HEK293 (cell line): ENCODE data around the gene CLDN14.

Experiments
- ZNF248 ChIP-seq: fragments of 450-650 bp; formaldehyde crosslinking; IDR thresholded peaks from 2 replicates; pipeline ENCODE4 v1.5.1; 2017; ENCODE audit warnings: missing biosample characterization, missing genetic modification characterization
- TF ChIP-seq, protein P1 (sequence below): fragments of 450-650 bp; formaldehyde crosslinking; IDR thresholded peaks from 2 replicates; pipeline ENCODE4 v1.5.1; 2016; ENCODE audit warnings: missing biosample characterization, missing genetic modification characterization

DNA sequence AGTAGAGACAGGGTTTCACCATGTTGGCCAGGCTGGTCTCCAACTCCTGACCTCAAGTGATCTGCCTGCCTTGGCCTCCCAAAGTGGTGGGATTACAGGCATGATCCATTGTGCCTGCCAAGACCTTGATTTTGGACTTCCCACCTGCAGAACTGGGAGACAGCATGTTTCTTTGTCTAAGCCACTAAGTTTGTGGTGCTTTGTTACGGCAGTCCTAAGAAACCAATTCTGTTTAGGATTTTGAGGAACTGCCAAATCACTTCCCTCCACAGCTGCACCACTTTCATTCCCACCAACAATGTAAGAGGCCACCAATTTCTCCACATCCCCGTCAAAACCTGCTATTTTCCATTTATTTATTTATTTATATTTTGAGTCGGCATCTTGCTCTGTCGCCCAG, 48.7 kb downstream of the CLDN14 start:
- TF ChIP-seq ZNF248 (tag by site-specific recombination) = no peak
- TF ChIP-seq, protein P1, sequence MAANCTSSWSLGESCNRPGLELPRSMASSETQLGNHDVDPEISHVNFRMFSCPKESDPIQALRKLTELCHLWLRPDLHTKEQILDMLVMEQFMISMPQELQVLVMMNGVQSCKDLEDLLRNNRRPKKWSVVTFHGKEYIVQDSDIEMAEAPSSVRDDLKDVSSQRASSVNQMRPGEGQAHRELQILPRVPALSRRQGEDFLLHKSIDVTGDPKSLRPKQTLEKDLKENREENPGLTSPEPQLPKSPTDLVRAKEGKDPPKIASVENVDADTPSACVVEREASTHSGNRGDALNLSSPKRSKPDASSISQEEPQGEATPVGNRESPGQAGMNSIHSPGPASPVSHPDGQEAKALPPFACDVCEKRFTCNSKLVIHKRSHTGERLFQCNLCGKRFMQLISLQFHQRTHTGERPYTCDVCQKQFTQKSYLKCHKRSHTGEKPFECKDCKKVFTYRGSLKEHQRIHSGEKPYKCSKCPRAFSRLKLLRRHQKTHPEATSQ (tag by site-specific recombination) = no peak
